GM19468 (cell line): Measurements from ENCODE around the gene RASGRP2.
A peak's percentile ranks its signal among the peaks of the same experiment; 100 is the strongest.
"Not testable (repeated sequence)": the region's sequence is repeated elsewhere in the genome, so short reads cannot be mapped to it uniquely, and the experiment has no call there.

Experiments
- ATAC-seq: cut with Tn5 transposase; IDR thresholded peaks from one replicate; pipeline ENCODE4 v1.9.1; 2021; ENCODE audit warnings: mild to moderate bottlenecking, moderate library complexity, moderate number of reproducible peaks; ENCODE audit not compliant: unreplicated experiment; ENCODE audit errors: extremely low read depth

The RASGRP2 gene

GRCh38 chr11:64710418-64711137 is 33.4 kb downstream of the RASGRP2 start:
- no peak for ATAC-seq

- no peak for ATAC-seq
Measured at GRCh38 chr11:64705501-64705900, 38.4 kb downstream of the RASGRP2 start.

GRCh38 chr11:64703048-64703447 is 40.9 kb downstream of the RASGRP2 start:
- no peak for ATAC-seq

- ATAC-seq = not testable (repeated sequence)
Measured at GRCh38 chr11:64701956-64702355, 42.0 kb downstream of the RASGRP2 start.

GRCh38 chr11:64698427-64698826 is 45.5 kb downstream of the RASGRP2 start:
- no peak for ATAC-seq

GRCh38 chr11:64697663-64698375 is 46.1 kb downstream of the RASGRP2 start:
- no peak for ATAC-seq

- no peak for ATAC-seq
Measured at GRCh38 chr11:64696045-64696444, 47.9 kb downstream of the RASGRP2 start.

- no peak for ATAC-seq
Measured at GRCh38 chr11:64695548-64695947, 48.4 kb downstream of the RASGRP2 start.

GRCh38 chr11:64694821-64695365 is 49.0 kb downstream of the RASGRP2 start:
- no peak for ATAC-seq

GRCh38 chr11:64694026-64694755 is 49.8 kb downstream of the RASGRP2 start:
- ATAC-seq = no peak

GRCh38 chr11:64692764-64693331 is 51.1 kb downstream of the RASGRP2 start:
- no peak for ATAC-seq

- ATAC-seq = no peak
Measured at GRCh38 chr11:64691543-64691942, 52.4 kb downstream of the RASGRP2 start.

GRCh38 chr11:64690235-64690634 is 53.7 kb downstream of the RASGRP2 start:
- no peak for ATAC-seq

- ATAC-seq = peak; percentile 53
Measured at GRCh38 chr11:64688534-64688982, 55.4 kb downstream of the RASGRP2 start.

- ATAC-seq = no peak
Measured at GRCh38 chr11:64687643-64688533, 56.1 kb downstream of the RASGRP2 start.

GRCh38 chr11:64687204-64687603 is 56.7 kb downstream of the RASGRP2 start:
- ATAC-seq = no peak

- ATAC-seq = no peak
Measured at GRCh38 chr11:64686466-64687170, 57.3 kb downstream of the RASGRP2 start.

- no peak for ATAC-seq
Measured at GRCh38 chr11:64685536-64685935, 58.4 kb downstream of the RASGRP2 start.

GRCh38 chr11:64684357-64684756 is 59.6 kb downstream of the RASGRP2 start:
- no peak for ATAC-seq
